CD4-positive, alpha-beta memory T cell (primary cell): Measurements from ENCODE around the gene CLTC. TPM values are rescaled to one million over a fixed set of nuclear protein-coding genes. Genes with fewer than 3 reads are reported as not detected.
"Not testable (repeated sequence)": the region's sequence is repeated elsewhere in the genome, so short reads cannot be mapped to it uniquely, and the experiment has no call there.

Experiments
- CTCF ChIA-PET: fragments of 350-600 bp; sonication (Branson Sonifier 250); formaldehyde crosslinking; loops from one replicate; lab custom pipeline; 2021; ENCODE audit warnings: inconsistent platforms; ENCODE audit not compliant: partially characterized antibody; lab: Charles Lee
- POLR2A ChIA-PET: fragments of 350-600 bp; sonication (Branson Sonifier 250); formaldehyde crosslinking; loops from one replicate; lab custom pipeline; 2021; ENCODE audit not compliant: partially characterized antibody; lab: Charles Lee
- DNase-seq, 5 donors: peaks; one replicate each; pipeline versions ENCODE4 v3.0.0 to v3.0.0-alpha.2; 2020 to 2022; ENCODE audit warnings: mixed read lengths in 1 of 5
- H3K27ac ChIP-seq: one replicate; pipeline ENCODE4 v1.7.0; 2013; ENCODE audit warnings: low read depth, low read length
- H3K27me3 ChIP-seq: 2 replicates; pipeline ENCODE4 v1.7.0; 2013; ENCODE audit warnings: mild to moderate bottlenecking, low read length, moderate library complexity; ENCODE audit not compliant: insufficient read depth
- H3K36me3 ChIP-seq: 2 replicates; pipeline ENCODE4 v1.7.0; 2013; ENCODE audit warnings: mild to moderate bottlenecking, low read length, moderate library complexity; ENCODE audit not compliant: insufficient read depth
- H3K4me1 ChIP-seq: 2 replicates; pipeline ENCODE4 v1.7.0; 2013; ENCODE audit warnings: mild to moderate bottlenecking, low read length, moderate library complexity; ENCODE audit not compliant: insufficient read depth
- H3K4me3 ChIP-seq, 2 donors: one replicate each; pipeline ENCODE4 v1.7.0; 2013; ENCODE audit warnings: low read length in 2 of 2, mild to moderate bottlenecking in 1 of 2
- H3K9me3 ChIP-seq, 2 donors: one replicate each; pipeline ENCODE4 v1.7.0; 2013; ENCODE audit warnings: low read length in 2 of 2, control low read depth in 1 of 2; ENCODE audit not compliant: control insufficient read depth in 1 of 2
- H3K27ac Mint-ChIP-seq, 7 donors: one replicate each; pipeline ENCODE4 v1.8.0; 2020 to 2021; ENCODE audit warnings: mixed read lengths in 7 of 7, mild to moderate bottlenecking in 6 of 7, inconsistent platforms in 3 of 7, moderate library complexity in 3 of 7
- H3K27me3 Mint-ChIP-seq, 2 donors: one replicate each; pipeline ENCODE4 v1.8.0; 2020 to 2021; ENCODE audit warnings: mixed read lengths in 2 of 2
- H3K36me3 Mint-ChIP-seq, 2 donors: one replicate each; pipeline ENCODE4 v1.8.0; 2020 to 2021; ENCODE audit warnings: mixed read lengths in 2 of 2, inconsistent platforms in 1 of 2, mild to moderate bottlenecking in 1 of 2
- H3K4me1 Mint-ChIP-seq, 4 donors: one replicate each; pipeline ENCODE4 v1.8.0; 2020 to 2021; ENCODE audit warnings: mixed read lengths in 4 of 4, mild to moderate bottlenecking in 1 of 4
- H3K4me3 Mint-ChIP-seq, 8 donors: one replicate each; pipeline ENCODE4 v1.8.0; 2020 to 2021; ENCODE audit warnings: mixed read lengths in 8 of 8, mild to moderate bottlenecking in 7 of 8, moderate library complexity in 6 of 8, inconsistent platforms in 3 of 8
- H3K9me3 Mint-ChIP-seq, 8 donors: one replicate each; pipeline ENCODE4 v1.8.0; 2020 to 2021; ENCODE audit warnings: mixed read lengths in 8 of 8, mild to moderate bottlenecking in 5 of 8, inconsistent platforms in 3 of 8, moderate library complexity in 1 of 8
- intact Hi-C: fragments of 100-400 bp; cut with micrococcal nuclease; formaldehyde crosslinking; loops from one replicate; pipeline ENCODE4 v1.15.1; 2023
- polyA plus RNA-seq, 2 donors: library from polyadenylated mRNA; unstranded; fragments of 300-500 nt; fragmentation: Illumina TruSeq; gene quantifications; one replicate each; pipeline ENCODE4 v1.2.3, GENCODE V29; 2021
- total RNA-seq, 2 experiments: library from RNA; stranded (reverse); gene quantifications; one replicate each; pipeline ENCODE4 v1.2.3, GENCODE V29; 2021

CLTC gene
- 100 to 1,000 TPM; 115 to 118 TPM for total RNA-seq
- polyA plus RNA-seq = 10 to 100 TPM; 27.0 to 54.2 TPM

GRCh38 chr17:59619298-59620063 is at the start of gene CLTC:
Gene CLTC (plus strand): TSS chr17:59619895. CDS start chr17:59620132, 237 bp downstream.
- Histone ChIP-seq H3K27ac (peak within 1 kb of the TSS; percentile 96), H3K9me3 (no peaks in the 10 kb centered on the region), H3K36me3 (no peaks in the 10 kb centered on the region), H3K4me3 (peak within 1 kb of the TSS; percentile 89 to 98), H3K4me1 (peaks cover 49% of the 10 kb centered on the region), H3K27me3 (no peaks in the 10 kb centered on the region)
- peak; percentile 95 to 97 (median 96) for DNase-seq
- peaks cover 0 to 5% (median 0%) of the 10 kb centered on the region in 8 donors for H3K9me3 Mint-ChIP-seq
- H3K4me3 Mint-ChIP-seq = peak within 1 kb of the TSS; percentile 92 to 99 (median 97)
- POLR2A ChIA-PET = interaction anchor here (0.6 to 4.7 kb wide), 43 partner anchors 8 to 1612 kb away, joined by 3 to 62 read pairs (median 4); partner anchors contain the start of genes BCAS3, DHX40, GDPD1 and PTRH2
- peaks cover 0 to 35% of the 10 kb centered on the region in 2 donors for H3K36me3 Mint-ChIP-seq
- intact Hi-C loops = loop anchor here (1.0 to 5.0 kb wide), 5 partner anchors 23 to 1102 kb away; partner anchors contain the start of genes DHX40, PTRH2, RPS6KB1 and VMP1
- no peaks in the 10 kb centered on the region for H3K27me3 Mint-ChIP-seq
- H3K27ac Mint-ChIP-seq = peak within 1 kb of the TSS; percentile 97 to 99 (median 99)
- CTCF ChIA-PET = interaction anchor here (0.5 to 1.7 kb wide), 4 partner anchors 18 to 63 kb away, joined by 3 to 4 read pairs (median 3); no protein-coding TSS in a partner anchor
- peaks cover 28 to 69% (median 44%) of the 10 kb centered on the region in 4 donors for H3K4me1 Mint-ChIP-seq

DNA sequence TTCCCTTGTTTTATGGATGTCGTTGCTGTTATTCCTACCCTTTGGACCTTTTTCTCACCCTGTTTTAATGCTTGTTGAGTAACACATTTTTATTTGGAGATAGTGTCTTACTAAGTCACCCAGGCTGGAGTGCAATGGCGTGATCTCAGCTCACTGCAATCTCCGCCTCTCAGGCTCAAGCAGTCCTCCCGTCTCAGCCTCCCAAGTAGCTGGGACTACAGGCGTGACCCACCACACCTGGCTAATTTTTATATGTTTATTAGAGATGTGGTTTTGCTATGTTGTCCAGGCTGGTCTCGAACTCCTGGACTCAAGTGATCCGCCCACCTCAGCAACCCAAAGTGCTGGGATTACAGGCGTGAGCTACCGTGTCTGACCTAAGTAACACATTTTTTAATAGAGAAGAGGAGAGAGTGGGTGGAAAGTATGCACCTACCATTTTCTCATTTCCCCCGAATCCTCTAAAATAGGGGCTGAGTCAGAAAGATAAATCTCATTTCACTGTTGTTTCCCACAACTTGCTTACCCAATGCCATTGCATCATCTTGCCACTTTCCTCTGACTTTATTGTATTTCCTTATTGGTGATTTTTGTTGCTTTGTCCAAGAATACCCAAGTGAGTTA is 47.3 kb upstream of the CLTC start:
- Mint-ChIP-seq H3K27ac (no peak overlapping the region), H3K36me3 (peaks cover 14 to 19% of the 10 kb centered on the region in 2 donors), H3K4me3 (no peak overlapping the region), H3K4me1 (peaks cover under 1 to 10% (median 6%) of the 10 kb centered on the region in 4 donors), H3K27me3 (no peaks in the 10 kb centered on the region), H3K9me3 (peaks cover 0 to 1% (median 0%) of the 10 kb centered on the region in 8 donors)
- H3K36me3 ChIP-seq = peaks cover 6% of the 10 kb centered on the region
- no peaks in the 10 kb centered on the region for H3K9me3 ChIP-seq
- no peak overlapping the region for H3K4me3 ChIP-seq
- H3K4me1 ChIP-seq = no peaks in the 10 kb centered on the region
- H3K27me3 ChIP-seq = no peaks in the 10 kb centered on the region
- intact Hi-C loops = no loop called here
- no peak for DNase-seq
- CTCF ChIA-PET = no interaction called here
- POLR2A ChIA-PET = no interaction called here
- H3K27ac ChIP-seq = no peak overlapping the region

- H3K27me3 ChIP-seq, DNase-seq, H3K4me3 ChIP-seq, H3K27ac Mint-ChIP-seq, H3K9me3 Mint-ChIP-seq, H3K4me1 Mint-ChIP-seq, H3K36me3 Mint-ChIP-seq, H3K36me3 ChIP-seq, H3K4me1 ChIP-seq, H3K27me3 Mint-ChIP-seq, intact Hi-C loops, H3K9me3 ChIP-seq, CTCF ChIA-PET, H3K4me3 Mint-ChIP-seq, H3K27ac ChIP-seq, POLR2A ChIA-PET: not testable (repeated sequence)
These were observed 35.5 kb upstream of the CLTC start for GRCh38 chr17:59584168-59584567.

DNA sequence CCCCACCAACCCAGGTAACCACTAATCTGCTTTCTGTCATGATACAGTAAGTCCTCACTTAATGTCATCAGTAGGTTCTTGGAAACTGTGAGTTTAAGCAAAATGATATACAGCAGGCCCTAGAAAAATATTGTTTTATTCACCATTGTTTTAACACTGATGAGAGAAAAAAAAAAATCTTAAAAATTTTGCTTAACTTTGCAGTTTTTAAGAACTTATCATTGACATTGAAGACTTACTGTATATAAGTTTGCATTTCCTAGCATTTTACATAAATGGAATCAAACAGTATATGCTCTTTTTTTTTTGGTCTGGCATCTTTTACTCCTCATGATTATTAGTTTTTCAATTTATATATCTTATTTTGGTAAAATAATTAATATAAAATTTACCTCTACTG is 19.5 kb upstream of the CLTC start:
- no peak for DNase-seq
- intact Hi-C loops = no loop called here

DNA sequence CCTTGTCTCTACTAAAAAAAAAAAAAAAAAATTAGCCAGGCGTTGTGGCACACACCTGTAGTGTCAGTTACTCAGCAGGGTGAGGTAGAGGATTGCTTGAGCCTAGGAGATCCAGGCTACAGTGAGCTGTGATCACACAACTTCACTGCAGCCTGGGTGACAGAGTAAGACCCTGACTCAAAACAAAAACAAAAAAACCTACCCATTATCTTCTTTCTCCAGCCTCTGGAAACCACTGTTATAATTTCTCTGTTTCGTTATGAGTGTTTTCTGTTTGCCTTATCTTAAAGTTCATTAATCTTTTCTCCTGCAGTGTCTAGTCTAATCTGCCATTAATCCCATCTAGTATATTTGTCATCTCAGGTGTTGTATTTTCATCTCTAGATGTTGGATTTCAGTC is 18.6 kb upstream of the CLTC start:
- Histone ChIP-seq H3K36me3 (peaks cover 5% of the 10 kb centered on the region), H3K27me3 (no peaks in the 10 kb centered on the region)
- CTCF ChIA-PET = no interaction called here

More for the DNA sequence above, 19.5 kb upstream of the CLTC start:
- CTCF ChIA-PET = no interaction called here
- Mint-ChIP-seq H3K36me3 (peaks cover 40% of the 10 kb centered on the region in 2 donors), H3K9me3 (no peaks in the 10 kb centered on the region), H3K4me3 (no peak overlapping the region), H3K27ac (no peak overlapping the region), H3K4me1 (peaks cover 0 to 4% (median 0%) of the 10 kb centered on the region in 4 donors), H3K27me3 (no peaks in the 10 kb centered on the region)
- H3K9me3 ChIP-seq = no peaks in the 10 kb centered on the region
- no peaks in the 10 kb centered on the region for H3K27me3 ChIP-seq
- no peaks in the 10 kb centered on the region for H3K4me1 ChIP-seq
- H3K4me3 ChIP-seq = no peak overlapping the region
- POLR2A ChIA-PET = interaction anchor here (1.4 kb wide), 1 partner anchor 19 kb away, joined by 3 read pairs; no protein-coding TSS in a partner anchor
- no peak overlapping the region for H3K27ac ChIP-seq
- no peaks in the 10 kb centered on the region for H3K36me3 ChIP-seq

DNA sequence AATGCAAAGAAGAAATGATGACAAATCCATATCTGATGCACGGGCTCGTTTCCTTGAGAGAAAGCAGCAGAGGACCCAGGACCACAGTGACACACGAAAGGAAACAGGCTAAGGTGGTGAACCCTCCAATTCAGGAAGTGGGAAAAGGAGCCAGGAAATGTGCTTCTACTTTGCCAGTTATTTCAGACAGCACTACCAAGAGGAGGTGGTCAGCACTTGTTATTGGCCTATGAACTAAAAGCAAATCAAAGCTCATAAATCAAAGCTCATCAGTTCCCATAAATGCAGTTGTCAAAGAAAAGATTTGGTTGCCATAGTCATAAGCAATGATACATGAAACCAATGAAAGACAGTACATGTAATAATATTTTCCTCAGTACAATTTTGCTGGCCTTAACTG is 12.6 kb upstream of the CLTC start:
- no peak for DNase-seq
- peaks cover 53 to 62% of the 10 kb centered on the region in 2 donors for H3K36me3 Mint-ChIP-seq
- Histone ChIP-seq H3K27ac (no peak overlapping the region), H3K4me1 (no peaks in the 10 kb centered on the region), H3K27me3 (no peaks in the 10 kb centered on the region), H3K9me3 (no peaks in the 10 kb centered on the region), H3K4me3 (no peak overlapping the region), H3K36me3 (peaks cover 14% of the 10 kb centered on the region)
- H3K27ac Mint-ChIP-seq = peak overlapping the region in 2 of 7 donors; percentile 21 to 41
- peaks cover 0 to 4% (median 0%) of the 10 kb centered on the region in 4 donors for H3K4me1 Mint-ChIP-seq
- intact Hi-C loops = no loop called here
- ChIA-PET POLR2A (no interaction called here), CTCF (interaction anchor here (0.8 to 1.4 kb wide), 3 partner anchors 30 to 293 kb away, joined by 3 to 6 read pairs (median 3); no protein-coding TSS in a partner anchor)
- no peaks in the 10 kb centered on the region for H3K27me3 Mint-ChIP-seq
- no peaks in the 10 kb centered on the region for H3K9me3 Mint-ChIP-seq
- H3K4me3 Mint-ChIP-seq = no peak overlapping the region

More for the DNA sequence above, 18.6 kb upstream of the CLTC start:
- DNase-seq = no peak
- H3K4me1 ChIP-seq = no peaks in the 10 kb centered on the region
- POLR2A ChIA-PET = interaction anchor here (1.4 kb wide), 1 partner anchor 18 kb away, joined by 3 read pairs; no protein-coding TSS in a partner anchor
- no peak overlapping the region for H3K4me3 ChIP-seq
- Mint-ChIP-seq H3K9me3 (no peaks in the 10 kb centered on the region), H3K4me3 (no peak overlapping the region), H3K36me3 (peaks cover 44 to 46% of the 10 kb centered on the region in 2 donors), H3K4me1 (peaks cover 0 to 4% (median 0%) of the 10 kb centered on the region in 4 donors), H3K27ac (peak overlapping the region in 2 of 7 donors; percentile 43 to 54), H3K27me3 (no peaks in the 10 kb centered on the region)
- no peaks in the 10 kb centered on the region for H3K9me3 ChIP-seq
- H3K27ac ChIP-seq = no peak overlapping the region
- intact Hi-C loops = no loop called here
